Psoas muscle (tissue), 8 donors: ENCODE results near the gene PBX4. TPM values are rescaled to one million over a fixed set of nuclear protein-coding genes. Genes with fewer than 3 reads are reported as not detected.
A peak's percentile ranks its signal among the peaks of the same experiment; 100 is the strongest.

Source experiments
- ATAC-seq, 4 donors: fragments of 200-7000 bp; cut with Tn5 transposase; one replicate each; pipeline ENCODE4 v1.9.1; 2020; ENCODE audit warnings: moderate library complexity in 3 of 4, mild to moderate bottlenecking in 2 of 4
- DNase-seq, 2 donors: peaks; one replicate each; pipeline ENCODE4 v3.0.0-alpha.2; 2020
- H3K27ac ChIP-seq: fragments of 200-600 bp; one replicate; pipeline ENCODE4 v1.8.0; 2022
- H3K27me3 ChIP-seq, 3 donors: fragments of 200-600 bp in 1 of 3; one replicate each; pipeline versions ENCODE4 v1.6.1 to v1.8.0; 2013 to 2022; ENCODE audit warnings: low read length in 2 of 3, mild to moderate bottlenecking in 2 of 3, moderate library complexity in 1 of 3; ENCODE audit not compliant: insufficient read depth in 3 of 3
- H3K36me3 ChIP-seq, 2 donors: fragments of 200-600 bp in 1 of 2; one replicate each; pipeline versions ENCODE4 v1.6.1 to v1.8.0; 2013 to 2022; ENCODE audit warnings: low read depth in 1 of 2, mild to moderate bottlenecking in 1 of 2, moderate library complexity in 1 of 2; ENCODE audit not compliant: insufficient read depth in 1 of 2
- H3K4me1 ChIP-seq: fragments of 200-600 bp; one replicate; pipeline ENCODE4 v1.8.0; 2022
- H3K4me3 ChIP-seq: fragments of 200-600 bp; one replicate; pipeline ENCODE4 v1.8.0; 2022; ENCODE audit warnings: mild to moderate bottlenecking
- H3K9me3 ChIP-seq: fragments of 200-600 bp; one replicate; pipeline ENCODE4 v1.8.0; 2022
- WGBS, 3 donors: extraction: QIAGEN DNeasy Blood & Tissue Kit; methylation state at CpG; one replicate each; pipeline versions ENCODE4 v1.1.6 to v1.1.7; 2013; 5-methylcytosine and 5-hydroxymethylcytosine counted together
- intact Hi-C, 2 donors: fragments of 100-400 bp; cut with DNase I; formaldehyde crosslinking; loops; one replicate each; pipeline versions ENCODE4 v1.11.0 to v1.14.2; 2022
- polyA plus RNA-seq, 3 donors: library from polyadenylated mRNA; stranded (reverse); fragments of 200-250 nt; gene quantifications; one replicate each; pipeline ENCODE4 v1.2.3, GENCODE V29; 2013
- total RNA-seq, 4 donors: library from RNA; stranded (reverse); fragmentation: NEBNext Ultra II Directional in 2 of 4; extraction: Animal tissue kit (Norgen Biotek cat#: 25700) in 2 of 4; gene quantifications; one replicate each; pipeline versions ENCODE4 v1.2.1 to v1.2.4, GENCODE V29; 2021 to 2023
- TF ChIP-seq, protein P1 (sequence below): fragments of 200-600 bp; IDR thresholded peaks from one replicate; pipeline ENCODE4 v1.8.0; 2022; ENCODE audit warnings: antibody characterized with exemption
- donor health status: healthy with polysubstance abuse.
- donor health status: DM: no; HTN: no; CAD: no; lungs with moderate emphysema.
- donor health status: Bipolar disorder and iron deficiency.
- donor health status: healthy.
- donor health status: DM: yes; HTN: yes; CAD: no.
- donor health status: DM: no; HTN: no; CAD: no.
- donor health status: DM: no; HTN: no; CAD: no.
- donor health status: DM: yes; HTN: yes; CAD: no.

Gene PBX4
- total and polyA plus RNA-seq, 7 donors, result 0.06 to 0.17 (median 0.08) TPM; not detected in 4

DNA sequence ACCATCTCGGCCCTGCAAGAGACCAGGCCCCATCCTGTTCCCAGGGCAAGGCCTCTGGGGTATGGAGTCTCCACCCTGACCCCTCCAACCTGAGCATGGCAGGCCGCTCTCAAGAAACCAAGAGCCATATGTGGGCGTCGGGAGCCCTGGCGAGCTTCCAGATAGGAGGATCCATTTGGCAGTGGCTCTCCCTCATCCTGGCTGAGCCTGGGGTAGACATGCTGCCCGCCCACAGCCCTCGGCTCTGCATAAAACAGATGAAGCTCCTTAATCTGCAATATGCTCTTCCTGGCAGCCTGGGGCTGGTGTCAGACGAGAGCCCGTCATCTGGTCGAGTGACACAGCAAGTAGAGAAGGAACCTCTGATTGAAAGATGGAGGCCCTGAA is 38.9 kb upstream of the PBX4 start:
- ATAC-seq, result no peak
- intact Hi-C loops, result no loop called here
- H3K27ac ChIP-seq, result no peak overlapping the region
- H3K27me3 ChIP-seq, result no peaks in the 10 kb centered on the region
- no peak overlapping the region for H3K4me3 ChIP-seq
- no peaks in the 10 kb centered on the region for H3K9me3 ChIP-seq
- TF ChIP-seq, protein P1, sequence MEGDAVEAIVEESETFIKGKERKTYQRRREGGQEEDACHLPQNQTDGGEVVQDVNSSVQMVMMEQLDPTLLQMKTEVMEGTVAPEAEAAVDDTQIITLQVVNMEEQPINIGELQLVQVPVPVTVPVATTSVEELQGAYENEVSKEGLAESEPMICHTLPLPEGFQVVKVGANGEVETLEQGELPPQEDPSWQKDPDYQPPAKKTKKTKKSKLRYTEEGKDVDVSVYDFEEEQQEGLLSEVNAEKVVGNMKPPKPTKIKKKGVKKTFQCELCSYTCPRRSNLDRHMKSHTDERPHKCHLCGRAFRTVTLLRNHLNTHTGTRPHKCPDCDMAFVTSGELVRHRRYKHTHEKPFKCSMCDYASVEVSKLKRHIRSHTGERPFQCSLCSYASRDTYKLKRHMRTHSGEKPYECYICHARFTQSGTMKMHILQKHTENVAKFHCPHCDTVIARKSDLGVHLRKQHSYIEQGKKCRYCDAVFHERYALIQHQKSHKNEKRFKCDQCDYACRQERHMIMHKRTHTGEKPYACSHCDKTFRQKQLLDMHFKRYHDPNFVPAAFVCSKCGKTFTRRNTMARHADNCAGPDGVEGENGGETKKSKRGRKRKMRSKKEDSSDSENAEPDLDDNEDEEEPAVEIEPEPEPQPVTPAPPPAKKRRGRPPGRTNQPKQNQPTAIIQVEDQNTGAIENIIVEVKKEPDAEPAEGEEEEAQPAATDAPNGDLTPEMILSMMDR, result no peak
- peaks cover 9% of the 10 kb centered on the region for H3K4me1 ChIP-seq
- DNase-seq, result peak in 1 of 2 donors; percentile 25
- H3K36me3 ChIP-seq, result peaks cover 19 to 82% of the 10 kb centered on the region in 2 donors
- 63 to 68% (median 65%) methylated on average over 10 of the region's 10 CpGs for WGBS, 3 donors

DNA sequence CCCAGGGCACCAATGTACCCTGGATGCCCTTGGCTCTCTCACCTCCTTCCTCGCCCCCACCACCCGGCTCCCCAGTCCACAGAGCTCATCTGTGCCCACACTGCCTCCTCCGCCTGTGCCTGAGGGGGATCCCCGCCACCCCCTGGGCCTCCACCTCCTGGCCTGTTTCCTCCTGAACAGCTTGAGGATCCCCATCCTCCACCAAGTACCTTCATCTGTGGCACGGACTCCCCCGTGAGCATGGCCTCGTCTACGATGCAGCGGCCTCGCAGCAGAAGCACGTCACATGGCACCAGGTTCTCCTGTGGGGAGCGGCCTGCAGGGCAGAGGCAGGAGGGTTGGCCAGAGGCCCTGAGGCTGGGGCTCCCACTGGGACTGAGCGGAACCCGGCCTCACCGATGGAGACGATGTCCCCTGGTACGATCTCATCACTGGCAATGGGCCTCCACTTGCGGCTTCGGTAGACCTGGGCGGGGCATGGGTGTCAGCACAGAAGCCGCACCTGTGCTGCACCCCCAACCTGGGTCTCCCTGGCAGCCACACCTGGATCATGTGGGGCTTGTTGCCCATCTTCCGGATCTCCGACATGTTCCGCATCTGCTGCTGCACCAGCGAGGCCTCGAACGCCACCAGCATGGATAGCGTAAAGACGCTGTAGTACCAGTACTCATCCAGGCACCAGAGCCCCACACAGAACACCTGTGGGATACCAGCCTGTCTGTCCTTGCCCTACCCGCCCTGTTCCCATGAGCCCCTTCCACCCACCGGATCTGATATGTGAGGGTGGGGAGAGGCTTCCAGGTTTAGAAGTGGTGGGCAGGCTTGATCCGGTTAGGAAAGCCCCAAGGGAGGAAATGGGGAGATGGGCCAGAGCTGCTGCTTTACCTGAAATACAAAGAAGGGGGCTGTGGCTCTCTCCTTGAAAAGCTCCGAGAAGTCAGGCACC is 38.2 kb upstream of the PBX4 start:
- Histone ChIP-seq H3K4me3 (no peak overlapping the region), H3K27ac (no peak overlapping the region), H3K4me1 (peaks cover 2% of the 10 kb centered on the region), H3K9me3 (no peaks in the 10 kb centered on the region), H3K27me3 (no peaks in the 10 kb centered on the region), H3K36me3 (peaks cover 19 to 84% of the 10 kb centered on the region in 2 donors)
- peak in 1 of 2 donors; percentile 42 for DNase-seq
- TF ChIP-seq, protein P1, result no peak
- 93% methylated on average over 32 to 33 of the region's 33 CpGs for WGBS, 3 donors
- no peak for ATAC-seq
- intact Hi-C loops, result no loop called here

DNA sequence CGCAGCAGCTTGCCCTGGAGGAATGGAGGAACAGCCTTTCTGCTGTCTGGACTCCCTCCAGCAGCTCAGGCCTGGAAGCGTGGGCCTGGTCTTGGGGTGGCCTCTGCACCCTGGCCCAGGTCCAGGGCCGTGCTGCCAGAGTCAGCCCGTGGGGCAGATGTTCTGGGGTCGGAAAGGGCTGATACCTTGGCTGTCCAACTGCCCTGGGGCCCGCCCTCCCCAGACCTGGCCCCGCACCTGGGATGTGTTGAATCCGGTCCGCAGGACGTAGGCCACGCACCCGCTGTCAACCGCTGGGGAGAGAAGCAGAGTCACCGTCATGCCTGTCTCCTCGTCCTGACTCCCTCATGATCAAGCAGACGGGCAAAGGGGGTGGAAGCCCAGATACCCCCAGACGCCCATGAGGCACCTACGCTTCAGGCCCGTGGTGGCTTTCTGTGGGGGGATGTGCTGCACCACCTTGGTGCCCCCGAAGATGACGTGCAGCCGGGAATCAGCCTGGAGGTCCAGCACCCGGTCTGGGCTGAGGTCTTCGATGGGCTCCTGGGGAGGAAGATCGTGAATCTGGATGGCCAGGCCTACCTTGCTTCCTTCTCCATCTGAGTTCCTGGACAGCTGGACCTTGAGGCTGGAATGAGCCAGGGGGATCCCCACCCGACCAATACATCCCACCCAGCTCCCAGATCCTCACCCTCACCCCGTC is 37.3 kb upstream of the PBX4 start:
- intact Hi-C loops, result no loop called here
- TF ChIP-seq, protein P1, result no peak
- 88 to 94% (median 91%) methylated on average over 27 of the region's 27 CpGs for WGBS, 3 donors
- Histone ChIP-seq H3K9me3 (no peaks in the 10 kb centered on the region), H3K4me3 (no peak overlapping the region), H3K36me3 (peaks cover 19 to 94% of the 10 kb centered on the region in 2 donors), H3K4me1 (no peaks in the 10 kb centered on the region), H3K27ac (no peak overlapping the region), H3K27me3 (no peaks in the 10 kb centered on the region)
- ATAC-seq (no peak), DNase-seq (peak in 1 of 2 donors; percentile 32)

DNA sequence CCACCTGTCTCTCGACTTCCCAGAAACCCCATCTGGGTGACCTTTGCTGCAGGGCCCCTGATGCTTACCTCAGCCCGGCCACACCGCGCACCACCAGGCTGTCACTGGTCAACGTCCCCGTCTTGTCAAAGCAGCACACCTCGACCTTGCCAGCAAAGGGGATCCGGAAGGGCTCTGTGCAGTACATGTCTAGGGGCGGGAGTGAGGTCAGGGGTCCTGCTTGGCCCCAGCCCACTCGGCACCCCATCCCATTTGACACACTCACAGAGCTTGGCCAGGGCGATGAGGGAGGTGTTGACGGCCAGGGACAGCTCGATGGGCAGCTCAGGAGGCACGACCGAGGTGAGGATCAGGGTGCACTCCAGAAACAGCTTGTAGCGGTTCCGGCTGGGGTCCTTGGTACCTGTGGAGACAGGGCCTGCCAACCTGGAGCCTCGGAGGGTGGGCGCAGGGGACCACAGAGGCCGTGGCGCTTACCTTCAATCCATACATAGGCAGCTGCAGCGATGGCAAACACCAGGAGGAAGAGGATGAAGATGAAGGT is 36.6 kb upstream of the PBX4 start:
- H3K9me3 ChIP-seq, result no peaks in the 10 kb centered on the region
- no peak overlapping the region for H3K4me3 ChIP-seq
- DNase-seq, result peak in 1 of 2 donors; percentile 36
- TF ChIP-seq, protein P1, result no peak
- no peaks in the 10 kb centered on the region for H3K27me3 ChIP-seq
- no peaks in the 10 kb centered on the region for H3K4me1 ChIP-seq
- no peak for ATAC-seq
- intact Hi-C loops, result no loop called here
- 92 to 94% (median 94%) methylated on average over 21 to 22 of the region's 22 CpGs for WGBS, 3 donors
- H3K27ac ChIP-seq, result no peak overlapping the region
- peaks cover 19 to 100% of the 10 kb centered on the region in 2 donors for H3K36me3 ChIP-seq
